Spleen (tissue), 7 donors: ENCODE data around the gene ACTN1.

ENCODE experiments used
- POLR2A ChIP-seq, 3 donors: fragments of 450-650 bp; IDR thresholded peaks; one replicate each; pipeline ENCODE4 v1.5.1; 2017; ENCODE audit warnings: antibody characterized with exemption in 3 of 3, mild to moderate bottlenecking in 1 of 3
- POLR2AphosphoS5 ChIP-seq, 3 donors: sonication (generic); formaldehyde crosslinking; IDR thresholded peaks; one replicate each; pipeline ENCODE4 v1.5.1; 2017; ENCODE audit warnings: antibody characterized with exemption in 3 of 3
- TF ChIP-seq, protein P1 (sequence below), 11 experiments: fragments of 200-600 bp in 7 of 11; fragments of 450-650 bp in 4 of 11; sonication (generic) in 4 of 11; IDR thresholded peaks in 8 of 11; conservative IDR thresholded peaks in 3 of 11; 1 replicate in 7 of 11; 2 replicates in 4 of 11; pipeline versions ENCODE4 v1.4.0 to v1.8.0; 2016 to 2021; ENCODE audit warnings: antibody characterized with exemption in 11 of 11, inconsistent platforms in 4 of 11, mild to moderate bottlenecking in 1 of 11
- donor health status: DM: no; HTN: no; CAD: no; lungs with moderate emphysema.
- donor health status: DM: no; HTN: no; CAD: no.
- donor health status: DM: no; HTN: no; CAD: no.

DNA sequence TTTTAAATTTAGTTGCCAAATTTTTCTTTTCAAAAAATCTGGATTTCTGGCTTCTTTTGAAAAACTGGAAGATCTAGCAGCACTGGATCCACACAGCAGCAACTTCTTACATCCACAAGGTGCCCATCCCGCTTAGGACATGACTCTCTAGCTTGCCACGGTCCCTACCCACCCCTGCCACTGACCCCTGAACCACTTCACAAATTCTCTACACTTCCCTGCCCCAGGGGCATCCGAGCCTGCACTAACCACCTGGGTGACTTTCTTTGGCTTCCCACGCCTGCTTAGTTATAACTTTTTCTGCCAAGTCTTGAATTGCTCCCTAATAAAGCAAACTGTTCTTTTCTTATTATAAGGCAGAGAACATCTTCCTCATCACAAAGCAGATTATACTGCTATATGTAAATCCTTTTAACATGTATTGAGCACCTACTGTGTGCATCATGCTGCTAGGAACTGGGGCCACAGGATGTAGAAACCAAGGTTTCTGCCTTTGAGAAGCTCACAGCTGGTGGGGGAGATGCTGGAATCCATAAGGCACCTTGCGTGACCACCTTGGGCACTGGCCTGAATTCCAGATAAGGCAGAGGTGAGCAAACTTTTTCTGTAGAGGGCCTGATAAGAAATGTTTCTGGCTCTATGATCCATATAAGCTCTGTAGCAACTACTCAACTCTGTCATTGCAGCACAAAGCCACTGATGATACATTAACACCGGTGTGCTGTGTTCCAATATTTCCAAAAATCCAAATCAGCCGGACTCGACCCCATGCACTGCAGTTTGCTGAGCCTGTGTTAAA is 59.8 kb downstream of the ACTN1 start:
- TF ChIP-seq, protein P1, sequence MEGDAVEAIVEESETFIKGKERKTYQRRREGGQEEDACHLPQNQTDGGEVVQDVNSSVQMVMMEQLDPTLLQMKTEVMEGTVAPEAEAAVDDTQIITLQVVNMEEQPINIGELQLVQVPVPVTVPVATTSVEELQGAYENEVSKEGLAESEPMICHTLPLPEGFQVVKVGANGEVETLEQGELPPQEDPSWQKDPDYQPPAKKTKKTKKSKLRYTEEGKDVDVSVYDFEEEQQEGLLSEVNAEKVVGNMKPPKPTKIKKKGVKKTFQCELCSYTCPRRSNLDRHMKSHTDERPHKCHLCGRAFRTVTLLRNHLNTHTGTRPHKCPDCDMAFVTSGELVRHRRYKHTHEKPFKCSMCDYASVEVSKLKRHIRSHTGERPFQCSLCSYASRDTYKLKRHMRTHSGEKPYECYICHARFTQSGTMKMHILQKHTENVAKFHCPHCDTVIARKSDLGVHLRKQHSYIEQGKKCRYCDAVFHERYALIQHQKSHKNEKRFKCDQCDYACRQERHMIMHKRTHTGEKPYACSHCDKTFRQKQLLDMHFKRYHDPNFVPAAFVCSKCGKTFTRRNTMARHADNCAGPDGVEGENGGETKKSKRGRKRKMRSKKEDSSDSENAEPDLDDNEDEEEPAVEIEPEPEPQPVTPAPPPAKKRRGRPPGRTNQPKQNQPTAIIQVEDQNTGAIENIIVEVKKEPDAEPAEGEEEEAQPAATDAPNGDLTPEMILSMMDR (IDR thresholded peaks at IDR 0.05 in 8 of 11, conservative IDR thresholded peaks at IDR 0.05 in 3 of 11) = no peak
- TF ChIP-seq POLR2A (IDR thresholded peaks at IDR 0.05) (no peak), POLR2AphosphoS5 (IDR thresholded peaks at IDR 0.05) (no peak)
